SH-SY5Y (cell line): ENCODE results near the gene SMYD3.

ENCODE experiments used
- GATA2 ChIP-seq: IDR thresholded peaks from 2 replicates; pipeline ENCODE4 v1.6.1; 2011; ENCODE audit warnings: mild to moderate bottlenecking, low read depth, low read length
- GATA3 ChIP-seq: IDR thresholded peaks from 2 replicates; pipeline ENCODE4 v1.6.1; 2011; ENCODE audit warnings: low read depth, mild to moderate bottlenecking, low read length, moderate library complexity

Gene SMYD3

GRCh38 chr1:246128494-246129069, 378.5 kb downstream of the SMYD3 start:
- no peak for TF ChIP-seq GATA3
- no peak for TF ChIP-seq GATA2

GRCh38 chr1:246126580-246126979, 380.5 kb downstream of the SMYD3 start:
- no peak for TF ChIP-seq GATA3
- no peak for TF ChIP-seq GATA2

DNA sequence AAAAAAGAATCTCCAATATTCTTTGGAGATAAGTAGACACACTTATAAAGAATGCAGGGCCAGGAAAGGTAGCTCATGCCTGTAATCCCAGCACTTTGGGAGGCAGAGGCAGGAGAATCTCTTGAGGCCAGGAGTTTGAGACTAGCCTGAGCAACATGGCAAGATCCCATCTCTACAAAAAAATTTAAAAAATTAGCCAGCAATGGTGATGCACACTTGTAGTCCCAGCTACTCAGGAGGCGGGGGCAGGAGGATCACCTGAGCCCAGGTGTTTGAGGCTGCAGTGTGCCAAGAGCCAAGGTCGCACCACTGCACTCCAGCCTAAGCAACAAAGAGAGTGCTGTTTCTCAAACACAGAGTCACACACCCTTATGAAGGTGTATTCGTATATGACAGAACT, 385.0 kb downstream of the SMYD3 start:
- no peak for TF ChIP-seq GATA2

DNA sequence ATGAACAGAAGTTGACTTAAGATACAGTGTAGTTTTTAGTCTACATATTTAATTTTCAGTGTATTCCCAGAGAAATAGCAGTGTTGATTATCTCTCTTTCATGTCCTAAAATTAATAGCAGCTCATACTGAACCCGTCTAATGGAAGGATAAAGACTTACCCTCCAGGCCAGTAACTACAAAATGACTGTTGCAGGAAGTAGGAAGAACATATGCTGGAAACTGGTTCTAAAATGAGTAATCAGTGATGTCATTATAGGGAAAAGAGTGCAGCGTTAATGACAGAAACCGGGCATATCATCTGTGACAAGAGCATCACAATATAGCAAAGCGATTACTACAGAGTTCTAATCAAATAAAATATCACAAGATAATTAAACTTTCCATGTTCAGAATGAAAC, 385.5 kb downstream of the SMYD3 start:
- TF ChIP-seq GATA2, result no peak
- no peak for TF ChIP-seq GATA3

GRCh38 chr1:246117066-246117791, 389.9 kb downstream of the SMYD3 start:
- TF ChIP-seq GATA2 (no peak), GATA3 (0 out of 2 replicates have a peak, but pooled peaks have one; percentile 1)

DNA sequence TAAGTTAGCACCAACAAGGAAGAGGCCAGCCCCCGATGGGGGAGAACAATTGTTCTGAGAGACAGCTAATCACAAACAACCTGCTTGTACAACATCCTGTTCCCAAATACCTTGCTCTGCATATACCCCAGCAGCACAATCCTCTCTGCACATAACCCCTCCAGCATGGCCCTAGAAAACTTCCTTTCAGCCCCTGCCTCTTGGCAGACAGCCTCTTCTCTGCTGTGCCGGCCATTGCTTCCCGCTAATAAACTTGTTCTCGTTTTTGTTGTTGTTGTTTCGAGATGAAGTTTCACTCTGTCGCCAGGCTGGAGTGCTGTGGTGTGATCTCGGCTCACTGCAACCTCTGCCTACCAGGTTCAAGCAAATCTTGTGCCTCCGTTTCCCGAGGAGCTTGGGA, 392.7 kb downstream of the SMYD3 start:
- TF ChIP-seq GATA2 (no peak), GATA3 (no peak)

- TF ChIP-seq GATA3, result peak; percentile 50; the same call in 1 of the 2 replicates
- TF ChIP-seq GATA2, result peak; percentile 67; the same call in 1 of the 2 replicates
Observed at GRCh38 chr1:246113555-246114095, 393.5 kb downstream of the SMYD3 start.

GRCh38 chr1:246111570-246111969, 395.5 kb downstream of the SMYD3 start:
- TF ChIP-seq GATA2, result no peak
- no peak for TF ChIP-seq GATA3

GRCh38 chr1:246110343-246111219, 396.5 kb downstream of the SMYD3 start:
- TF ChIP-seq GATA3 (no peak), GATA2 (no peak)

- TF ChIP-seq GATA3 (no peak), GATA2 (no peak)
Observed at GRCh38 chr1:246108278-246108925, 398.7 kb downstream of the SMYD3 start.

DNA sequence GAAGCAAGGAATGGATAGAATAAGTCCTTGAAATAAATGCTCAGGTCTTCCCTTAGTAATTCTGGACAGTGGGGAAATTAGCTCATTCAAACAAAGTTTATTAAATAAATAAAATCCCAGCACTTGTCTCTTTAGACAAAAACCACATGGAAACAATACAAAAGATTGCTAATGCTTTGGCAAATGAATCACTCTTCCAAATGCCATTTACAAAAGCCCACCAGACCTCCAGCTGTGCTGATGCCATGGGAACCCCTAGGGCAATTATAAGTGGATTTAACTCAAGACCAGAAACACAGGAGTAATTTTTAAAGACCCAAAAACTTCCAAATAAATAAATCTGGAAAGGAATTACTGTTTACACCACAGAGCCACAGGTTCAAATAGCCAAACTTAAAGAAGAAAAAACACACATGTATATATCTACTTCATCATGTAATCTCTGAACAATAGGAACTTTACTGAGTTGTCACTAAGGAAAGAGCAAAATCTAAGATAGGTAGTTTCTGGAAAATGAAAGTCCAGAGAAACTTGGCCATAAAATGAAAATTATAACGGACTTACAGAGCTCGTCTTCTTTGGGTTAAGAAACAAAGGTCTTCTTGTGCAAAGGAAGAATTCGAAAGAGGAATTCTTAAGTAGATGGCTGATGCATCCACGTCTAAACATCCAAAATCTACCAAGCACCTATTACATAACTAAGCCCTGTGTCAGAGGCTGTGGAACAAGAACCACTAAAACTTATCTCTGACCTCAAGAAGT, 399.4 kb downstream of the SMYD3 start:
- no peak for TF ChIP-seq GATA3
- no peak for TF ChIP-seq GATA2

DNA sequence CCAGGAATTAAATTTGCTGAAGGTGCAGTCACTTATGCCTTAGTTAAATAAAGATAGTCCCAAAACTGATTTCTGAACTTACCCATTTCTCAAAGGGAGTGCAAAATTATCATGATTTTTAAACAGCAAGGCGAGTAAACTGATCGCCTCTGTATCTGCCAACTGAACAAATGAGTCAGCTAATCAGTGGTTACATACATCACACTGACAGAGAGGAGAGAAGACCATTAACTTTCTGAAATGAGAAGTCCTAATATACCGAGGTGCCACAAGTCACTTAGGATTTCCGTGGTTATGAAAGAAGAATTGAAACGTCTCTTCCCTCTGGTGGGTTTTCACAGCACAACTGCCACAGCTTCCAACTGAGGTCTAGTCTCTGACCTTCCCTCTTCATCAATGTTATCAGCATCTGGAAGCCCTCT, 400.7 kb downstream of the SMYD3 start:
- no peak for TF ChIP-seq GATA3
- TF ChIP-seq GATA2, result no peak

- TF ChIP-seq GATA2 (no peak), GATA3 (no peak)
Observed at GRCh38 chr1:246104927-246105326, 402.2 kb downstream of the SMYD3 start.

DNA sequence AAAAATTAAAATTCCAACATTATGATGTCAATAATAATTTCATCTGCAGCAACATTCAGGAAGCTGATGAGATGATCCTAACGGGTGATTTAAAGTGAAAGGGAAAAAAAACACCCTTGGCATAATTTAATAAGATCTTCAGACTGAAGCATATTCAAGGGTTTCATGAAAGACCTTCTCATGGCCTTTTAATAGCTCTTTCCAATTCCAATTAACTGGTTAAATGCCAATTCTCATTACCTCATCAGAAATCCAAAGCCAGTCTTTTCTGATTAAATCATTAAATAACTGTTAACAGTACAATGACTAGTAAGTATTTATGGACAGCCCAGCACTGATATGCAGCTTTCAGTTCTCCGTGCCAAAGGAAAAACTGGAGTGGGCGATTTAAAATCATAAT, 407.5 kb downstream of the SMYD3 start:
- no peak for TF ChIP-seq GATA3
- no peak for TF ChIP-seq GATA2
